Cardiac septum (tissue), 1 donor: Measurements from ENCODE around the gene GRIK1. TPM values are rescaled to one million over a fixed set of nuclear protein-coding genes. Genes with fewer than 3 reads are reported as not detected.
"Not testable (repeated sequence)": the region's sequence is repeated elsewhere in the genome, so short reads cannot be mapped to it uniquely, and the experiment has no call there.

Source experiments
- DNase-seq: peaks from one replicate; pipeline ENCODE4 v3.0.0-alpha.2; 2020; ENCODE audit warnings: low spot score
- intact Hi-C: fragments of 100-400 bp; cut with DNase I; formaldehyde crosslinking; loops from one replicate; pipeline ENCODE4 v1.14.0; 2022
- total RNA-seq: library from RNA; stranded (reverse); fragmentation: NEBNext Ultra II Directional; extraction: Animal tissue kit (Norgen Biotek cat#: 25700); gene quantifications from one replicate; pipeline ENCODE4 v1.2.1, GENCODE V29; 2021
- donor health status: DM: no; HTN: no; CAD: no.

Gene GRIK1
- total RNA-seq, 1 donor from 2014 or later = not detected

GRCh38 chr21:29638138-29638537 is 301.7 kb downstream of the GRIK1 start:
- intact Hi-C loops = no loop called here

GRCh38 chr21:29637553-29637952 is 302.2 kb downstream of the GRIK1 start:
- intact Hi-C loops = no loop called here
- no peak for DNase-seq

More at GRCh38 chr21:29638138-29638537, 301.7 kb downstream of the GRIK1 start:
- DNase-seq = no peak

- DNase-seq = no peak
- intact Hi-C loops = no loop called here
These were observed 302.7 kb downstream of the GRIK1 start for GRCh38 chr21:29637134-29637533.

GRCh38 chr21:29634418-29634817 is 305.4 kb downstream of the GRIK1 start:
- no peak for DNase-seq
- intact Hi-C loops = no loop called here

- intact Hi-C loops = no loop called here
- DNase-seq = no peak
These were observed 306.0 kb downstream of the GRIK1 start for GRCh38 chr21:29633756-29634155.

- DNase-seq = no peak
These were observed 309.4 kb downstream of the GRIK1 start for GRCh38 chr21:29630441-29630840.

GRCh38 chr21:29627905-29628304 is 311.9 kb downstream of the GRIK1 start:
- DNase-seq = no peak
- intact Hi-C loops = no loop called here

More at GRCh38 chr21:29630441-29630840, 309.4 kb downstream of the GRIK1 start:
- intact Hi-C loops = no loop called here

- intact Hi-C loops = no loop called here
- DNase-seq = no peak
These were observed 312.9 kb downstream of the GRIK1 start for GRCh38 chr21:29626801-29627470.

GRCh38 chr21:29625990-29626389 is 313.8 kb downstream of the GRIK1 start:
- intact Hi-C loops = no loop called here
- DNase-seq = no peak

- no peak for DNase-seq
- intact Hi-C loops = no loop called here
These were observed 315.0 kb downstream of the GRIK1 start for GRCh38 chr21:29624776-29625175.

GRCh38 chr21:29621525-29621924 is 318.3 kb downstream of the GRIK1 start:
- intact Hi-C loops = no loop called here
- DNase-seq = no peak

GRCh38 chr21:29616209-29616751 is 323.5 kb downstream of the GRIK1 start:
- DNase-seq = no peak
- intact Hi-C loops = no loop called here

GRCh38 chr21:29613877-29614276 is 325.9 kb downstream of the GRIK1 start:
- DNase-seq = no peak
- intact Hi-C loops = no loop called here

- intact Hi-C loops = no loop called here
- DNase-seq = no peak
These were observed 326.8 kb downstream of the GRIK1 start for GRCh38 chr21:29613021-29613420.

GRCh38 chr21:29610779-29611360 is 328.9 kb downstream of the GRIK1 start:
- intact Hi-C loops = no loop called here
- DNase-seq = no peak

GRCh38 chr21:29606613-29607012 is 333.2 kb downstream of the GRIK1 start:
- intact Hi-C loops = no loop called here

GRCh38 chr21:29605219-29605618 is 334.6 kb downstream of the GRIK1 start:
- intact Hi-C loops, DNase-seq: not testable (repeated sequence)

More at GRCh38 chr21:29606613-29607012, 333.2 kb downstream of the GRIK1 start:
- DNase-seq = no peak

- intact Hi-C loops = no loop called here
- DNase-seq = no peak
These were observed 335.7 kb downstream of the GRIK1 start for GRCh38 chr21:29604076-29604475.

- intact Hi-C loops = no loop called here
- DNase-seq = no peak
These were observed 338.7 kb downstream of the GRIK1 start for GRCh38 chr21:29601047-29601446.

GRCh38 chr21:29586696-29587095 is 353.1 kb downstream of the GRIK1 start:
- no peak for DNase-seq
- intact Hi-C loops = no loop called here

GRCh38 chr21:29585462-29585861 is 354.3 kb downstream of the GRIK1 start:
- DNase-seq = no peak
- intact Hi-C loops = no loop called here
